H9 (cell line): ENCODE results near the gene PIEZO2. TPM values are rescaled to one million over a fixed set of nuclear protein-coding genes. Genes with fewer than 3 reads are reported as not detected.

Experiments used
- DNase-seq: peaks from one replicate; pipeline ENCODE4 v3.0.0-alpha.2; 2017
- H2AFZ ChIP-seq: one replicate; pipeline ENCODE4 v1.6.1; 2013; ENCODE audit warnings: mild to moderate bottlenecking, low read length, control low read depth, moderate library complexity
- H2AK5ac ChIP-seq: 2 replicates; pipeline ENCODE4 v1.6.1; 2013; ENCODE audit warnings: low read length, control low read depth, mixed read lengths; ENCODE audit not compliant: insufficient read length
- H2BK120ac ChIP-seq: one replicate; pipeline ENCODE4 v1.6.1; 2013; ENCODE audit warnings: low read depth, mild to moderate bottlenecking, low read length, control low read depth, inconsistent platforms; ENCODE audit not compliant: poor library complexity, severe bottlenecking
- H2BK12ac ChIP-seq: 2 replicates; pipeline ENCODE4 v1.6.1; 2013; ENCODE audit warnings: low read length, control low read depth, mixed read lengths, low read depth; ENCODE audit not compliant: insufficient read length
- H2BK15ac ChIP-seq: 2 replicates; pipeline ENCODE4 v1.6.1; 2013; ENCODE audit warnings: low read depth, low read length, control low read depth
- H2BK20ac ChIP-seq: one replicate; pipeline ENCODE4 v1.6.1; 2013; ENCODE audit warnings: low read depth, mild to moderate bottlenecking, low read length, control low read depth, inconsistent platforms; ENCODE audit not compliant: poor library complexity, severe bottlenecking
- H2BK5ac ChIP-seq: 2 replicates; pipeline ENCODE4 v1.6.1; 2013; ENCODE audit warnings: low read length, control low read depth, mixed read lengths; ENCODE audit not compliant: insufficient read length
- H3K14ac ChIP-seq: 2 replicates; pipeline ENCODE4 v1.6.1; 2013; ENCODE audit warnings: low read length, control low read depth; ENCODE audit not compliant: insufficient read depth
- H3K18ac ChIP-seq: 2 replicates; pipeline ENCODE4 v1.6.1; 2013; ENCODE audit warnings: low read depth, mild to moderate bottlenecking, mixed read lengths, low read length, control low read depth; ENCODE audit not compliant: insufficient read length
- H3K23ac ChIP-seq: 2 replicates; pipeline ENCODE4 v1.6.1; 2013; ENCODE audit warnings: low read length, control low read depth, mixed read lengths, low read depth; ENCODE audit not compliant: insufficient read length
- H3K23me2 ChIP-seq: 2 replicates; pipeline ENCODE4 v1.6.1; 2013; ENCODE audit warnings: low read depth, mild to moderate bottlenecking, mixed read lengths, low read length, control low read depth; ENCODE audit not compliant: insufficient read length, poor library complexity, severe bottlenecking
- H3K27ac ChIP-seq: 2 replicates; pipeline ENCODE4 v1.5.1; 2013; ENCODE audit warnings: low read length, control low read depth, mixed read lengths, low read depth; ENCODE audit not compliant: insufficient read length
- H3K27me3 ChIP-seq: 2 replicates; pipeline ENCODE4 v1.6.1; 2013; ENCODE audit warnings: low read length, control low read depth, inconsistent platforms; ENCODE audit not compliant: insufficient read depth
- H3K4ac ChIP-seq: 2 replicates; pipeline ENCODE4 v1.6.1; 2013; ENCODE audit warnings: low read depth, mild to moderate bottlenecking, control low read depth, inconsistent platforms, low read length, moderate library complexity
- H3K4me1 ChIP-seq: 2 replicates; pipeline ENCODE4 v1.6.1; 2013; ENCODE audit warnings: low read length, control low read depth, inconsistent platforms; ENCODE audit not compliant: insufficient read depth
- H3K4me2 ChIP-seq: 2 replicates; pipeline ENCODE4 v1.6.1; 2013; ENCODE audit warnings: low read length, control low read depth, mixed read lengths; ENCODE audit not compliant: insufficient read length, insufficient read depth
- H3K56ac ChIP-seq: 2 replicates; pipeline ENCODE4 v1.6.1; 2013; ENCODE audit warnings: low read depth, mild to moderate bottlenecking, mixed read lengths, low read length, control low read depth; ENCODE audit not compliant: insufficient read length
- H3K79me1 ChIP-seq: 2 replicates; pipeline ENCODE4 v1.6.1; 2013; ENCODE audit warnings: low read depth, mild to moderate bottlenecking, moderate library complexity, low read length, control low read depth, inconsistent platforms; ENCODE audit not compliant: insufficient read depth, poor library complexity, severe bottlenecking
- H3K79me2 ChIP-seq: 2 replicates; pipeline ENCODE4 v1.6.1; 2013; ENCODE audit warnings: low read length, control low read depth, inconsistent platforms; ENCODE audit not compliant: insufficient read depth
- H3K9ac ChIP-seq: 2 replicates; pipeline ENCODE4 v1.6.1; 2013; ENCODE audit warnings: low read length, control low read depth, mixed read lengths; ENCODE audit not compliant: insufficient read length; ENCODE audit errors: extremely low read depth
- H3K9me3 ChIP-seq: one replicate; pipeline ENCODE4 v1.6.1; 2013; ENCODE audit warnings: low read depth, low read length, inconsistent platforms; ENCODE audit not compliant: control insufficient read depth
- H3T11ph ChIP-seq: one replicate; pipeline ENCODE4 v1.6.1; 2013; ENCODE audit warnings: mild to moderate bottlenecking, low read length, control low read depth, inconsistent platforms
- H4K20me1 ChIP-seq: one replicate; pipeline ENCODE4 v1.6.1; 2013; ENCODE audit not compliant: control insufficient read depth, insufficient read length, insufficient read depth
- H4K5ac ChIP-seq: 2 replicates; pipeline ENCODE4 v1.6.1; 2013; ENCODE audit warnings: low read depth, mild to moderate bottlenecking, mixed read lengths, low read length, control low read depth; ENCODE audit not compliant: insufficient read length
- H4K8ac ChIP-seq: replicated peaks from 2 replicates; pipeline ENCODE4 v1.6.1; 2013; ENCODE audit warnings: low read length, control low read depth, mixed read lengths, low read depth; ENCODE audit not compliant: insufficient read length
- H4K91ac ChIP-seq: 2 replicates; pipeline ENCODE4 v1.6.1; 2013; ENCODE audit warnings: low read depth, mild to moderate bottlenecking, moderate library complexity, mixed read lengths, low read length, control low read depth; ENCODE audit not compliant: insufficient read length
- H3K27ac Mint-ChIP-seq, 3 experiments: 2 replicates in 2 of 3; 3 replicates in 1 of 3; pipeline ENCODE4 v1.8.0; 2020 to 2021; ENCODE audit warnings: mixed read lengths in 3 of 3, mild to moderate bottlenecking in 1 of 3, moderate library complexity in 1 of 3
- H3K27me3 Mint-ChIP-seq: 2 replicates; pipeline ENCODE4 v1.8.0; 2021; ENCODE audit warnings: low read depth, mild to moderate bottlenecking, moderate library complexity, mixed read lengths
- H3K36me3 Mint-ChIP-seq, 3 experiments: 2 replicates in 2 of 3; 3 replicates in 1 of 3; pipeline ENCODE4 v1.8.0; 2020 to 2021; ENCODE audit warnings: low read depth in 3 of 3, mixed read lengths in 3 of 3; ENCODE audit not compliant: insufficient read depth in 1 of 3
- H3K4me1 Mint-ChIP-seq, 2 experiments: 2 replicates each; pipeline ENCODE4 v1.8.0; 2020; ENCODE audit warnings: mixed read lengths in 2 of 2
- H3K4me3 Mint-ChIP-seq, 2 experiments: 2 replicates in 1 of 2; 3 replicates in 1 of 2; pipeline ENCODE4 v1.8.0; 2020 to 2021; ENCODE audit warnings: mild to moderate bottlenecking in 2 of 2, mixed read lengths in 2 of 2, moderate library complexity in 1 of 2
- H3K9me3 Mint-ChIP-seq, 2 experiments: 2 replicates in 1 of 2; 3 replicates in 1 of 2; pipeline ENCODE4 v1.8.0; 2020; ENCODE audit warnings: mild to moderate bottlenecking in 2 of 2, mixed read lengths in 2 of 2, moderate library complexity in 1 of 2
- CTCF ChIP-seq: fragments of 200-600 bp; sonication (generic); conservative IDR thresholded peaks from 3 replicates; pipeline ENCODE4 v1.8.0; 2021; ENCODE audit warnings: antibody characterized with exemption, mild to moderate bottlenecking
- WGBS: extraction: QIAGEN DNeasy Blood & Tissue Kit; methylation state at CpG from one replicate; pipeline ENCODE4 v1.1.7; 2013; ENCODE audit warnings: missing lambda C conversion rate, low lambda C conversion rate, mixed read lengths; ENCODE audit not compliant: insufficient read length; ENCODE audit errors: extremely low coverage; 5-methylcytosine and 5-hydroxymethylcytosine counted together
- total RNA-seq: library from RNA; stranded (reverse); gene quantifications from 2 replicates; pipeline ENCODE4 v1.2.1, GENCODE V29; 2021

PIEZO2 gene
- total RNA-seq, 1 experiment from 2014 or later = 3.9 TPM

GRCh38 chr18:11019295-11020105 lies 129.9 kb downstream of the PIEZO2 start:
- H3K79me2 ChIP-seq = no peaks in the 10 kb centered on the region
- Mint-ChIP-seq H3K36me3 (no peaks in the 10 kb centered on the region; a peak in 3 of 7 replicates), H3K4me1 (peaks cover 27 to 30% of the 10 kb centered on the region in 2 experiments), H3K27me3 (no peaks in the 10 kb centered on the region), H3K4me3 (no peak overlapping the region), H3K9me3 (no peaks in the 10 kb centered on the region), H3K27ac (peak overlapping the region in 1 of 3 experiments; percentile 66; a peak in 3 of 7 replicates)
- no peak overlapping the region for H2AK5ac ChIP-seq
- WGBS = no CpG with 5 or more reads among the region's 2 CpGs
- no peak overlapping the region for H3K14ac ChIP-seq
- H3K4me2 ChIP-seq = no peak overlapping the region
- H4K91ac ChIP-seq = no peak overlapping the region
- H3K27ac ChIP-seq = no peak overlapping the region
- H3T11ph ChIP-seq = no peak overlapping the region
- no peaks in the 10 kb centered on the region for H3K23me2 ChIP-seq
- H3K79me1 ChIP-seq = no peaks in the 10 kb centered on the region
- DNase-seq = no peak
- H2BK120ac ChIP-seq = no peak overlapping the region
- H4K5ac ChIP-seq = no peak overlapping the region
- no peak overlapping the region for H3K4ac ChIP-seq
- H2BK5ac ChIP-seq = no peak overlapping the region
- no peak overlapping the region for H2AFZ ChIP-seq
- H4K8ac ChIP-seq = no peak overlapping the region
- H2BK12ac ChIP-seq = no peak overlapping the region
- no peak overlapping the region for H3K56ac ChIP-seq
- no peak overlapping the region for H2BK20ac ChIP-seq
- no peak overlapping the region for H3K18ac ChIP-seq
- H4K20me1 ChIP-seq = no peaks in the 10 kb centered on the region
- no peak overlapping the region for H3K9ac ChIP-seq
- no peaks in the 10 kb centered on the region for H3K27me3 ChIP-seq
- TF ChIP-seq CTCF = no peak
- no peak overlapping the region for H2BK15ac ChIP-seq
- no peaks in the 10 kb centered on the region for H3K9me3 ChIP-seq
- H3K23ac ChIP-seq = no peak overlapping the region
- H3K4me1 ChIP-seq = peaks cover 9% of the 10 kb centered on the region
